ENCODE measurements around the gene MGAT3.

Gene MGAT3

DNA sequence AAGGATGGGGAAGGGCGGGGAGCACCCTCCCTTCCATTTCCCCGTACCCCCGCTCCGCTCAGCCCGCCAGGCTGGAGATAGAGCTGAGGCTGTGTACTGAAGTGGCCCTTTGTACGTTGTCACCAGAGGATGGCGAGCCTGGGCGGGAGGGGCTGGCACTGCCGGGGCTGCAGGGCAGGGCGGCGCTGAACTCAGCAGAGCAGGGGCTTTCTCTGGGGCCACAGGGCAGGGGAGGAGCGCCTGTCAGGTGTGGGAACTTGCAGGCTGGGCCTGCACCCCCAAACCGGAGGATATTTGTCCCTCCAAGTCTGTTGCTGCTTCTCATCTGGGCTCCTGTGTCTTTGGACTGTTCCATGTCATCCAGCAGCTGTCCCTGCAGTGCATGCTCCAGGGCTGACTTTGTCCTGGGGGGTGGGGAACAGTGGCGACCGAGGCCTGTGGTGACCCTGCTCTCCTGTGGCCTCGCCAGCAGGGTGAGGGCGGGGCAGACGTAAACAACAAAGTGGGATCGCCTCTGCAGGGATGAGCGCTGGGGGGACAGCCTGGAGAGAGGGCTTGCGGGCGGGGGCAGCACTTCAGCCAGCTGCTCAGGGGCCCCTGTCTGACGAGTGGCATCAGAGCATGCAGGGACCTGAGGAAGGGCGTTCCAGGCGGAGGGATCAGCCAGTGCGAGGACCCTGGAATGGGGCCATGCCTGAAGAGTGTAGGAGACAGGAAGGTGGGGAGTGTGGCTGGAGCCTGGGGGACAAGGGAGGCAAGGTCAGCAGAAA, 13.1 kb downstream of the MGAT3 start:
- DNase-seq (ENCODE audit: extremely low read depth in 1 of 2, low read depth in 1 of 2) = no peak

DNA sequence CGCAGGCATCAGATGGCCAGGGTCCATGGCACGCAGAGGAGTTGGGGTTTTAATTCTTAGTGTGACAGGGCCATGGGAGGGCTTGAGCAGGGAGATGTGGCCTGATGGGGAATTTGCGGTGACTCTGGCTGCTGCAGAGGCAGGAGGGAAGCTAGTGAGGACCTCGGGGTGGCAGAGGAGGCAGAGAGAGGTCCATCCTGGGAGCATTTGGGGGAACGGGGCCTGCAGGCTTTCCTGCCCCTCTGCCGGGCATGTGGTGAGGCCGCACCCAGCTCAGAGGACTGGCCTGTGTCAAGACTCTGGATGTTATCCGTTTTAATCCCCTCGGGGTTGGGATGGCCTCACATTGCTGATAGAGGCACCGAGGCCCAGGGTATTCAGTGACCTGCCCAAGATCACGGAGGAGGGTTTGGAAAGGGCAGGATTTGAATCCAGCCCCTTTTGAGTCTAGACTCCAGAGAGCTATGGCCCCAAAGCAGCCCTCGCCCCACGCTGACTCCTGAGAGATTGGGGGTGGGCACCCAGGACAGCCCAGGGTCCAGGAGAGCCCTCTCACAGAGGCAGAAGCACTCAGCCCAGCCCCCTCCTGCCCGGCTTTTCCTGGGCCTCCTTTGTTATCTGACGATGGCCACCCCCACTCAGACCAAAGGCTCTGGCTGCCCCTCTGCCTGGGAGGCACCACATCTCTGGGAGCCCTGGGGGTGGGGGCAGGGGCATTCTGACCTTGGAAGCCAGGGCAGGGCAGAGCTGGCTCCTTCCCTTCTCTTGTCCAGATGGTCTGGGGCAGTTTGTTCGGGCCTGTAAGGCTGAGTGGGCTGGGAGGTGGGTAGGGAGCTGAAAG, 13.9 kb downstream of the MGAT3 start:
- DNase-seq (ENCODE audit: extremely low read depth in 1 of 2, low read depth in 1 of 2) = no peak

DNA sequence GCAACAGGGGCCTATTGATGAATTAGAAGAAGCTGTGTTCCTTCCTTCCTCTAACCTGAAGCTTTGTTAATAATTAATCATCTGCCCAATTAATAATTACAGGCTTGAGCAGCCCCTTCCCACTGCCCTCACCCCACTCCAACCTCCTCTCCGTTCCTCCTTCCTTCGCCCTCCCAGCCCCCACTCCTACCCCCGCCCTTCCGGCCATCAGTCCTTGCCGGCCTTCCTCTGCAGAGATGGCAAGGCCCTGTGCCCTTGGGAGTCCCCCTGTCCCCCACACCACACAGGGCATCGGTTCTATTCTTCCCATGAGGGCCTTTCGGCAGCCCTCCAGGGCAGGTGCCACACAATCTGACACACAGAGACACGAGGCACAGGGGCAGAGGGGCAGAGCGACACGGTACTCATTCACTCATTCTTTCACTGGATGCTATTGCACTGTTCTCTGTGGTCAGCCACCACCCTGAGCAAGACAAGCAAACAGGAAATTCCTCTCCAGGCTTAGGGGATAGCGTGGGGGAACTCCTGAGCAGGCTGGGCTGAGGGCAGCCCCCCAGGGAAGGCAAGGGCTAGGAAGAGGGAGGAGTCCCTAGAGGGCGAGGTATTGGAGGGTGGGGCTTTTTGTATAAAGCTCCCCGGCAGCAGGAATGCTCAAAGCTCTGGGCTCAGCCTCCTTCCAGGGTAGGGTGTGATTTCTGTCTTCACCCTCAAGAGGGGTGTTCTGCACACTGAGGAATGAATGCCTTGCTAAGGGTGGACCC, 14.7 kb downstream of the MGAT3 start:
- no peak for DNase-seq (ENCODE audit: extremely low read depth in 1 of 2, low read depth in 1 of 2)

DNA sequence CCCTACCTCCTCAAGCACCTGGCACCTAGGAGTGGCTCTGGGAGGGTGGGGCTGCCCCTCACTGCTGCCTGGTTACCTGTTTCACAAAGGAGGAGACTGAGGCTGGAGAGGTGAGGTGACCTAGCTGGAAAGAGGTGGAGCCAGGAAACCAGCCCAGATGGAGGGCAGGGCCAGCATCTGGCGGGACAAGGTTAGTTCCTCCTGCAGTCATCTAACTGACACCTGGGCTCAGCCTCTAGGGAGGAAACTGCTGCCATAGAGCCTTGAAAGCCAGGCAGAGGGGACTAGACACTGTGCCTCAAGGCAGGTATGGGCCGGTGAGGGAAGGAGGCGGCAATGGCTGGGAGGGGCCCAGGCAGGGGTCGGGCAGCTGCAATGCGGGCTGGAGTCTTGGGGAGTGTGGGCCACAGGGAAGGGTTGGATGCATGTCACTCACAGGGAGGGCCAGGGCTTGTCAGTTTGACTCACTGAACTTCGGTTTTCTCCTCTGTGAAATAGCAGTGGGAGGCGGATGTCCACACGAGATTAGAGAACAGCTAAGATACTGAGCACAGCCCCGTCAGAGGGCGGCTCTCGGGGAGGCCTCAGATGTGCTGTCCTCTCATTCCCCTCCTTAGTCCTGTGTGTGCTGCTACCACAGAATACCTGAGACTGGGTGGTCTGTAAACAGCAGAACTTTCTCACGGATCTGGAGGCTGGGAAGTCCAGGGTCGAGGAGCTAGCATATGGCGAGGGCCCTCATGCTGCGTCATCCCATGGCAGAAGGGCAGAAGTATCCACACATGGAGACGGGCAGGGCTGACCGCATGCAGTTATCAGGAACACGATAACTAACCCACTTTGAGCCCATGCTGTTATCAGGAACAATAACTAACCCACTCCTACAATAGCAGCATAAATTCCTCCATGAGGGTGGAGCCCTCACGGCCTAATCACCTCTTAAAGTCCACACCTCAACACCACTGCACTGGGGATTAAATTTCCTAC, 16.1 kb downstream of the MGAT3 start:
- DNase-seq (ENCODE audit: extremely low read depth in 1 of 2, low read depth in 1 of 2) = no peak

DNA sequence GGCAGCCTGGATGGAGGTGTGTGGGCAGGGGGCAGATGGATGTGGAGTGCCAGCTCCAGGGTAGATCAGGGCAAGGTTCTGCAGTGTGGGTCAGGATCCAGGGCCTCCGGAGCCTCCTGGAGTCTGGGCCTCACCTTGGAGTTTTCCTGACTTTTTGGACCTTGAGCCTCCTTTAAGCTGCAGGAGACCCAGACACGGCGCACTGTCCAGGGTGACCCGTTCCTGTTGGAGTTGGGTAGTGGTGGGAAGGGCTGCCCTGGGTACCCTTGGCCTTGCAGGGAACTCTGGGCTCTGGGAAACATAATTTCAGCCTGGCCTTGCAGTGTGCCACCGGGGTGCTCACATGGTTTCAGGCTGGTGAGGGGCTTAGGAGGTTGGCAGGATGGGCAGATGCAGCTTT, 17.0 kb downstream of the MGAT3 start:
- DNase-seq (ENCODE audit: extremely low read depth in 1 of 2, low read depth in 1 of 2) = no peak

DNA sequence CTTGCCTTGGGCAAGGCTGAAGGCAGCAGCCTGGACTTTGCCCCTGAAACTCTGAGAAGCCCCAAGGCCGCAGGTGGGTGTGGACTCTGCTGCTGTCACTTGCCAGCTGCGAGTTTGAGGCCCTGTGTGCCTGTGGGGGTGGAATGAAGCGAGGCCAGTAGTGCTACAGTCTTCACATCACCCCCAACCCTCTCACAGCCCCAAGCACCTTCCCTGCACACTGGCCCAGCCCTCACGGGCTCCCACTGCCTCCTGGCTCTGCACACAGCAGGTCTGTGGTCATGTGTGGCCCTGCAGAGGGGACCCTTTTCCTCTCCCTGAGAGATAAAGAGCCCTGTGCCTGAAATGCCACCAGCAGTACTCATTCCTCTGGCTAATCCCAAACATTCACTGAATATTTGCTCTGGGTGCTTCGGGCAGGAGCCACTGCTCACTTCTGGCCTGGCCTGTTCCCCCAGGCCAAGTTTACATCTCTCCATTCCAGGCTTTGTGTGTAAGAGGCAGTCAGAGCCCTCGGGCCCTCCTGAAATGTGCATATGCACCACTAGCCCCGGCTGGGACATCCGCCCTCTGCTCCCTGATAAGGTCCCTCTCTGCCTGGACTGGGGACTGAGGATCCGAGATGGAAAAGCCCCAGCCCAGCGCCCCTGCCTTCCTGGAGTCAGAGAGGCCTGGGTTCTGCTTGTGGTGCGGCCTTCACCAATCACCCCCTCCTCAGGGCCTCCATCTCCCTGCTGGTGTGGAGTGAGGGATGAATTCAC, 17.7 kb downstream of the MGAT3 start:
- DNase-seq (ENCODE audit: extremely low read depth in 1 of 2, low read depth in 1 of 2) = no peak

DNA sequence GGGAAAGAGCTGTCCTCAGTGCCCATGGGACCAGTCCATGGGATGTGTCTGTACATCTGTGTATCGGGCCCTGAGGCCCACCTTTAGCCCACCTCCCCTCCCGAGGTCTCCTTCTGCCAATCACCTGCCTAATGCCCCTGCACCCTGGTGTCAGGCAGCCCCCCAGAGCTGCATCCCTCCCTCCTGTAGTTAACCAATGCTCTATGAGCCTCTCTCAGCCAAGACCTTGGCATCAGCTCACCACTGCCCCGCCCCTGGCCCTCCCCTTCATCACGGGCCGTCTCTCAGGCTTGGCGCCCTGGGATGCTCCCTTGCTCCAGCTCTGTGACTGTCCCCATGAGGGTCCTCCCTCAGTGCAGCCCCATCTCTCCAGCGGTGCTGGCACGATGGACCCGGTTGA, 18.5 kb downstream of the MGAT3 start:
- DNase-seq (ENCODE audit: extremely low read depth in 1 of 2, low read depth in 1 of 2) = no peak

DNA sequence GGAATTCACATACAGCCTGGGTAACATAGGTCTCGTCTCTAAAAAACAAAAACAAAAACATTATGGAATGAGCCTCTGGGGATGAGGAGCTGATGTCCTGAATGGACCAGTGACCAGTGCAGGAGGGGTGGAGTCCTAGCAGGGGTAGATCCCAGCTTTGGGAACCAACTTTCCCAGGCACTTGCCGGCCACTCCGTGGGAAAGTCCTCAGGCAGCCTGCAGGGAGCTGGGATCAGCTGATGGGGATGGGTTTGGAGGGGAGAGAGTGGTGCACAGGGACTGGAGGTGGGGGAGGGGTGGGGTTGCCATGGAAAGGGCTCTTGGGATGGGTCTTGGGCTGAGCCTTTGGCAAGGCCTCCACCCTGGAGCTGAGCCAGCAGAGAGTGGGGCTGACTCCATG, 19.1 kb downstream of the MGAT3 start:
- no peak for DNase-seq (ENCODE audit: extremely low read depth in 1 of 2, low read depth in 1 of 2)

DNA sequence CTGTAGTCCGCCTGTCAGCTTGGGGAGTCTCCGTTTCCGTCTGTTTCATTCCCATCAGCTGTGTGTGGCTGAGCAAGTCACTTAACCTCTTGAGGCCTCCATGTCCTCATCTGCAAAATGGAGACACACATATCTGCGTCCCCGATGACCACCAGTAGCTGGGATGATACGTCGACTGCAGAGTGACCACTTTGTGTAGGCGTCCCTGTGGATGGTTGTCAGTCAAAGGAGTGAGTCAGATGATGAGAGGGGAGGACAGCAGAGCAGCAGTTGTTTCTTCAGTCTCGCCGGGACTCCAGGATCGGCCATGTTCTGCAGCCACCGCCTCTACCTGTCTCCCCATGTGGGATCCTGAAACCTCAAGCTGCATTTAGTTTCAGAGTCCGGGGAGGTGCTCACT, 19.9 kb downstream of the MGAT3 start:
- DNase-seq (ENCODE audit: extremely low read depth in 1 of 2, low read depth in 1 of 2) = no peak

DNA sequence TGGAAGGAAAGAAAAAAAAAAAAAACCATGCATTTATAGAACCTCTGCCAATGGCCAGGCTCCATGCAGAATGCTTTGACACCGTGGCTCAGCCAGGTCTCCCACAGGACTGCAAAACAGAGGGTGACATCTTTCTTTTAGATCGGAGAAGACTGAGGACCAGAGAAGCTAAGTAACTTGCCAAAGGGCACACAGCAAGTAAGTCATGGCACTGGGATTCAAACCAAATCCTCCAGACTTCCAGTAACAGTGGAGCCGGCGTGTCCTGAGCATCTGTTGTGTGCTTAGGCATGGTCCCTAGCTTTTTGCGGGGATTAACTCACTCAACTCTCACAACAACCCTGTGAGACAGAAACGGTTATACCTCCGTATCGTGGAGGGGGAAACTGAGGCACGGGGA, 20.7 kb downstream of the MGAT3 start:
- DNase-seq (ENCODE audit: extremely low read depth in 1 of 2, low read depth in 1 of 2) = no peak

DNA sequence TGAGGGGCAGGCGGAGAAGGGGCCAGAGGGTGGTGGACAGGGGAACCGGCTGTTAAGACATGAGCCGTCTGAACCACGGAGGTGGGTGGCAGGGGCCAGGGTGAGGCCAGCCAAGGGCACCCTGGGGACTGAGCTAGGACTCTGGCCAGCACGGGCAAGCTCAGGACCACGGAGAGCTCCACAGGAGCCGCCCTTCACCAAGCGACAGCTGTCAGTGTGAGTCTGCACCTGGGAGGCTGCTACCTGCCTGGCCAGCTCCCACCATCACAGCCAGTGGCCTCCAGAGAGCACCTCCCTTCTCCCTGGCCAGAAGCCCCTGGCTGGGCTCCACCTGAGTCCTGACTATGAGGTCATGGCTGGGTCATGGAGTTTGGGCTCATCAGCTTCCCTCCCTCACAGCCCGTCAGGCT, 21.6 kb downstream of the MGAT3 start:
- DNase-seq (ENCODE audit: extremely low read depth in 1 of 2, low read depth in 1 of 2) = no peak

DNA sequence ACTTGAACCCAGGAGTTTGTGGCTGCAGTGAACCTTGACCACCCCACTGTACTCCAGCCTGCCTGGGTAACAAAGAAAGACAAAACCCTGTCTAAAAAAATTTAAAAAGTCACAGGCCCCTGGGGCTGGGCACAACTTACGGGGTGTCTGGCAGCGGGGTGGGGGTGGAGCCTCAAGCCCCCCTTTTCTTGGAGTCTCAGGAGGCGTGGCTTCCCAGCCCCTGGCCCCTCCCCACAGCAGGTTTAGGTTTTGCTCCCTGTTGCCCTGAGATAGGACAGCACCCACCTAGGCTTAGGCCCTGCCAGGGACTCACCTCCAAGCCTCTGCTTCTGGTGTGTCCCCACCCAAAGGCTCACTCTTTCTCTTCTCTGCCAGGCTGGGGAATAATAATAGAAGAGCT, 22.4 kb downstream of the MGAT3 start:
- no peak for DNase-seq (ENCODE audit: extremely low read depth in 1 of 2, low read depth in 1 of 2)

DNA sequence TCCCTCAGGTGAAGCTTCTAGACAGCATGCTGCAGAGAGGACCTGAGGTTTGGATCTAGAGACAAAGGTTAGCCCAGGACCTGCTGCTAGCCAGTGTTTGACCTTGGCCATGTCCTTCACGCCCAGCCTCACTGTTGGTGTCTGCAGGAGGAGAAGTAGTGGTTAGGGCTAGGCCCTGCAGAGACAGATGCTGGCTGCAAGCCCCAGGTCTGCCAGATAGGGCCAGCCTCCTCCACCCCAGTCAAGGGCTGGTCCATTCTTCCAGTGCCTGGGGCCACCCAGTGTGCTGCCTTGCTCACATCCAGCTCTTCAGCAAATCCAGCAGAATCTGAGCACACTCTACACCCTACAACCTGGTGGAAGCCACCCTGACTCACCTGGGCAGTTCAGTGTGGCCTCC, 23.7 kb downstream of the MGAT3 start:
- DNase-seq (ENCODE audit: extremely low read depth in 1 of 2, low read depth in 1 of 2) = no peak

DNA sequence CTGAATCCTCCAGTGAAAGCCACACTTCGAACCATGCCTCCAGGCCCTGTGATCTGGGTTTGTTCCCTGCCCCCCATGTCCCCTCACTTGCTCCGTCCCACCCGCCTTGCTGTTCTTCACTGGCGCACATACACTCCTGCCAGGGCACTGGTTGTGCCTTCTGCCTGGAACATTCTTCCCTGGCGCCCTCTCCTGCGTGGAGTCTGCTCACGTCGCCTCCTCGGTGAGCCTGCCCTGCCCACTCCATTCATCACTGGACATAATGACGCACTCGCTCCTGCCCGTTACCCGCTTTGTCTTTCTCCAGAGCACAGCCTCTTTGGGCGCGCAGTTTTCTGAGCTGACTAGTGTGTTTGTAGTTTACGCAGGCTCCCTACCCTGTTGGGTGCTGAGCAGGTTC, 24.2 kb downstream of the MGAT3 start:
- no peak for DNase-seq (ENCODE audit: extremely low read depth in 1 of 2, low read depth in 1 of 2)

DNA sequence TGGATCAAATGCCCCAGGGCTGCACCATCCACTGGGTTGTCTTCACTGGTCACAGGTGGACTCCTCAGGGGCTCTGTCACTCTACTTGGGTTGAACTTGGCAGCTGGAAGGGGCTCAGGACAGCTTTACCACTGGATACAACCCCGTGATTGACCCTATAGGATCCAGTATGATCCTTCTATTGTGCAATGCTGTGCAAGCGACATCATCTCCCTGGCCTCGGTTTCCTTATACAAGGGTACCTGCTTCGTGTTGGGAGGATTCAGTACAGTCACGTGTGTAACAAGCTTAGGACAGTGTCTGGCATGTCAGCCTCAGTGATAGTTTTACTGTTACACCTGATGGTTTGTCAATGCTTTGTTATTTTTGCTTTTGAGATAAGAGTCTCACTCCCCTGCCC, 24.8 kb downstream of the MGAT3 start:
- no peak for DNase-seq (ENCODE audit: extremely low read depth in 1 of 2, low read depth in 1 of 2)

DNA sequence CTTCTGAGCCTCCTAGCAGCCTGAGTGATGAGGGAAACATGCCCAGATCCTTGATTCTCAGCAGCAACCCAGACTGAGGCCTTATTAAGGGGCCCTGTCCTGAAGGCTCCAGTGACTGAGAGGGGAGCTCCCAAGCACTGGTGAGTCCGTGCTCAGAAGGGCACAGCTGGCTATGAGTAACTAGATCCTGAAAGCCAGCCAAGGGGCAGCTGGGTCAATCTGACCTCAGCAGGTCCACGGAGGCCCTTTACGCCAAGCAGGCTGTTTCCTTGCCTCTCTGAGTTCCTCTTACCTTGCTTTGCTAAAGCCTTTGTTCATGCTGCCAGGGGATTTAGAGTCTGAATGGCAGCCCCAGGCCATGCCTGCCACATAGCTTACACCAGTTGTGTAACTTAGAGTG, 26.0 kb downstream of the MGAT3 start:
- no peak for DNase-seq (ENCODE audit: extremely low read depth in 1 of 2, low read depth in 1 of 2)

DNA sequence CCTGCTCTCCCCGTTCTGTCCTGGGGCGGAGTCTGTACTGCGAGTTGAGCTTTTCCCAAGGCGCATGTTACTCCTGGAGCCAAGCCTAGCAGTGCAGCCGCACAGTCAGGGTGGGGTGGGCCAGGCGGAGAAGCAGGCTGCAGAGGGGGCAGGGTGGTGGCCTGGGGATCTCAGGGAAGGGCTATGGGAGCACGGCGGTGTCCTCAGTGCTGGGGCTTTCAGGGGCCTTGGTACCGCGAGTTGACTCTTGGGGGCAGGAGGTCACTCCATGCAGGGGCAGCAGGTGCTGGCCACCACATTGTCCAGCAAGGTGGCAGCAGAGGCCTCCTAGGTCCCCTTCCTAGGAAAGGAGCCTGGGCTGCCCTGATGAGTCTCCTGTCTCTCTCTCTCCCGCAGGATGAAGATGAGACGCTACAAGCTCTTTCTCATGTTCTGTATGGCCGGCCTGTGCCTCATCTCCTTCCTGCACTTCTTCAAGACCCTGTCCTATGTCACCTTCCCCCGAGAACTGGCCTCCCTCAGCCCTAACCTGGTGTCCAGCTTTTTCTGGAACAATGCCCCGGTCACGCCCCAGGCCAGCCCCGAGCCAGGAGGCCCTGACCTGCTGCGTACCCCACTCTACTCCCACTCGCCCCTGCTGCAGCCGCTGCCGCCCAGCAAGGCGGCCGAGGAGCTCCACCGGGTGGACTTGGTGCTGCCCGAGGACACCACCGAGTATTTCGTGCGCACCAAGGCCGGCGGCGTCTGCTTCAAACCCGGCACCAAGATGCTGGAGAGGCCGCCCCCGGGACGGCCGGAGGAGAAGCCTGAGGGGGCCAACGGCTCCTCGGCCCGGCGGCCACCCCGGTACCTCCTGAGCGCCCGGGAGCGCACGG, 30.4 kb downstream of the MGAT3 start:
- DNase-seq (ENCODE audit: extremely low read depth in 1 of 2, low read depth in 1 of 2) = no peak

DNA sequence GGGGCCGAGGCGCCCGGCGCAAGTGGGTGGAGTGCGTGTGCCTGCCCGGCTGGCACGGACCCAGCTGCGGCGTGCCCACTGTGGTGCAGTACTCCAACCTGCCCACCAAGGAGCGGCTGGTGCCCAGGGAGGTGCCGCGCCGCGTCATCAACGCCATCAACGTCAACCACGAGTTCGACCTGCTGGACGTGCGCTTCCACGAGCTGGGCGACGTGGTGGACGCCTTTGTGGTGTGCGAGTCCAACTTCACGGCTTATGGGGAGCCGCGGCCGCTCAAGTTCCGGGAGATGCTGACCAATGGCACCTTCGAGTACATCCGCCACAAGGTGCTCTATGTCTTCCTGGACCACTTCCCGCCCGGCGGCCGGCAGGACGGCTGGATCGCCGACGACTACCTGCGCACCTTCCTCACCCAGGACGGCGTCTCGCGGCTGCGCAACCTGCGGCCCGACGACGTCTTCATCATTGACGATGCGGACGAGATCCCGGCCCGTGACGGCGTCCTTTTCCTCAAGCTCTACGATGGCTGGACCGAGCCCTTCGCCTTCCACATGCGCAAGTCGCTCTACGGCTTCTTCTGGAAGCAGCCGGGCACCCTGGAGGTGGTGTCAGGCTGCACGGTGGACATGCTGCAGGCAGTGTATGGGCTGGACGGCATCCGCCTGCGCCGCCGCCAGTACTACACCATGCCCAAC, 31.2 kb downstream of the MGAT3 start:
- no peak for DNase-seq (ENCODE audit: extremely low read depth in 1 of 2, low read depth in 1 of 2)
